LNCAP (cell line): ENCODE data around the gene CCDC187.

Experiments used
- CTCF ChIP-seq: fragments of 450-650 bp; IDR thresholded peaks from 2 replicates; pipeline ENCODE4 v1.5.1; 2017; ENCODE audit warnings: mild to moderate bottlenecking

The CCDC187 gene

GRCh38 chr9:136225366-136225747 is 78.5 kb downstream of the CCDC187 start:
- TF ChIP-seq CTCF, result no peak

GRCh38 chr9:136223871-136224640 is 79.8 kb downstream of the CCDC187 start:
- TF ChIP-seq CTCF, result no peak

GRCh38 chr9:136222906-136223285 is 81.0 kb downstream of the CCDC187 start:
- no peak for TF ChIP-seq CTCF

GRCh38 chr9:136222166-136222905 is 81.6 kb downstream of the CCDC187 start:
- no peak for TF ChIP-seq CTCF

GRCh38 chr9:136220017-136220729 is 83.7 kb downstream of the CCDC187 start:
- TF ChIP-seq CTCF, result no peak

GRCh38 chr9:136219276-136219675 is 84.6 kb downstream of the CCDC187 start:
- no peak for TF ChIP-seq CTCF

- no peak for TF ChIP-seq CTCF
Observed at GRCh38 chr9:136218673-136219072, 85.2 kb downstream of the CCDC187 start.
